ENCODE measurements around the gene WDR70. TPM values are rescaled to one million over a fixed set of nuclear protein-coding genes. Genes with fewer than 3 reads are reported as not detected.

Gene WDR70
- total and polyA plus RNA-seq, 2 of the 8 experiments (the other 6 are each of a cell fraction or from before 2014, with no cell fraction given), result 10.6 to 37.4 TPM

DNA sequence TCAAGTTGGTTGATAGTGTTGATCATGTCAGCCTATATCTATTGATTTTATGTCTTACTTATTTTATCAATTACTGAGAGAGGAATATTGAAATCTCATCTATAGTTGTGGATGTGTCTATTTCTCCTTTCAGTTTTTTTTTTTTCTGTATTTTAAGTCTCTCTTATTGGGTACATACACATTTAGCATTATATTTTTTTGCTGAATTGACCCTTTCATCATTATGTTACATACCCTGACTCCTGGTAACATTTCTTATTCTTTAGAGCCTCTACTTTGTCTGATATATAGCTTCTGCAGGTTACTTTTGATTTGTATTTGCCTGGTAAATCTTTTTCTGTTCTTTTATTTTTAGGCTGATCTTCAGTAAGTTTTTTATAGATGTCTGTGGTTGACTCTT lies 281.2 kb downstream of the WDR70 start:
- Histone ChIP-seq H3K36me3 (ENCODE audit: control insufficient read depth in 2 of 4, insufficient read depth in 4 of 4, low read length in 3 of 4) (no peaks in the 10 kb centered on the region), H4K20me1 (replicated peaks in 1 of 2; ENCODE audit: control insufficient read depth in 1 of 2, insufficient read depth in 2 of 2, low read length in 2 of 2) (no peaks in the 10 kb centered on the region), H3K79me1 (ENCODE audit: low read depth, low read length) (no peaks in the 10 kb centered on the region), H3K9me3 (ENCODE audit: insufficient read depth in 2 of 2, low read depth in 1 of 2, low read length in 1 of 2) (no peaks in the 10 kb centered on the region), H3K4me1 (replicated peaks in 1 of 4; ENCODE audit: control insufficient read depth in 3 of 4, insufficient read depth in 4 of 4, low read length in 3 of 4) (peaks cover 0 to 10% (median 0%) of the 10 kb centered on the region in 4 experiments; a peak in 1 of 7 replicates), H2BK5ac (ENCODE audit: low read depth, low read length) (no peak overlapping the region), H3K4me2 (ENCODE audit: insufficient read depth in 1 of 2, low read depth in 2 of 2, low read length in 2 of 2) (no peak overlapping the region), H3K9ac (replicated peaks in 1 of 4; ENCODE audit: extremely low read depth in 1 of 4, low read depth in 3 of 4, low read length in 3 of 4) (no peak overlapping the region), H2AFZ (ENCODE audit: low read length) (no peak overlapping the region), H3K4ac (replicated peaks; ENCODE audit: insufficient read length, low read depth, low read length) (no peak overlapping the region), H4K8ac (ENCODE audit: extremely low read depth, insufficient read depth, low read length) (no peak overlapping the region), H2BK120ac (replicated peaks; ENCODE audit: low read depth, low read length) (no peak overlapping the region), H3K18ac (ENCODE audit: extremely low read depth, low read length) (no peak overlapping the region), H3K56ac (replicated peaks; ENCODE audit: insufficient read length, low read depth, low read length) (no peak overlapping the region), H3K27me3 (replicated peaks in 1 of 4; ENCODE audit: control insufficient read depth in 3 of 4, extremely low read depth in 1 of 4, insufficient read depth in 3 of 4, low read length in 3 of 4) (no peaks in the 10 kb centered on the region), H3K14ac (ENCODE audit: insufficient read length) (no peak overlapping the region), H4K91ac (replicated peaks; ENCODE audit: insufficient read length, low read length) (no peak overlapping the region), H2BK12ac (ENCODE audit: low read depth, low read length) (no peak overlapping the region), H2BK15ac (ENCODE audit: low read length) (no peak overlapping the region), H3K23ac (ENCODE audit: insufficient read length) (no peak overlapping the region), H3K27ac (ENCODE audit: low read depth, low read length) (no peak overlapping the region), H3K23me2 (ENCODE audit: low read depth, low read length) (no peaks in the 10 kb centered on the region), H2AK5ac (ENCODE audit: low read depth, low read length) (no peak overlapping the region), H3K4me3 (ENCODE audit: extremely low read depth in 1 of 4, insufficient read depth in 2 of 4, low read depth in 3 of 4, low read length in 4 of 4) (no peak overlapping the region), H4K5ac (ENCODE audit: insufficient read length, low read depth, low read length) (no peak overlapping the region), H3K79me2 (ENCODE audit: control insufficient read depth in 1 of 2, insufficient read depth in 2 of 2, low read length in 2 of 2) (no peaks in the 10 kb centered on the region), H2BK20ac (ENCODE audit: low read length) (no peak overlapping the region)
- CTCF ChIA-PET (ENCODE audit: partially characterized antibody), result no interaction called here
- DNase-seq (ENCODE audit: low read depth in 1 of 2, low spot score in 2 of 2) (no peak), FAIRE-seq (no peak)
- no peak for TF ChIP-seq GABPA (IDR thresholded peaks at IDR 0.05; ENCODE audit: borderline replicate concordance, insufficient read depth, low read length)
- no peak for TF ChIP-seq NRF1 (IDR thresholded peaks at IDR 0.05; ENCODE audit: low read depth, low read length)
- no peak for TF ChIP-seq SAP30 (IDR thresholded peaks at IDR 0.05; ENCODE audit: insufficient read depth, insufficient replicate concordance, low read length)
- TF ChIP-seq MAX (IDR thresholded peaks at IDR 0.05), result no peak
- no peak for TF ChIP-seq EGR1 (IDR thresholded peaks at IDR 0.05; ENCODE audit: borderline replicate concordance, low read depth, low read length)
- no peak for TF ChIP-seq HDAC2 (IDR thresholded peaks at IDR 0.05; ENCODE audit: borderline replicate concordance in 1 of 2, low read depth in 2 of 2, low read length in 2 of 2)
- no peak for TF ChIP-seq BCL11A (IDR thresholded peaks at IDR 0.05; ENCODE audit: low read depth in 2 of 2, low read length in 2 of 2)
- TF ChIP-seq, protein P1, sequence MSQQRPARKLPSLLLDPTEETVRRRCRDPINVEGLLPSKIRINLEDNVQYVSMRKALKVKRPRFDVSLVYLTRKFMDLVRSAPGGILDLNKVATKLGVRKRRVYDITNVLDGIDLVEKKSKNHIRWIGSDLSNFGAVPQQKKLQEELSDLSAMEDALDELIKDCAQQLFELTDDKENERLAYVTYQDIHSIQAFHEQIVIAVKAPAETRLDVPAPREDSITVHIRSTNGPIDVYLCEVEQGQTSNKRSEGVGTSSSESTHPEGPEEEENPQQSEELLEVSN (IDR thresholded peaks at IDR 0.05), result no peak
- POLR2A ChIA-PET (ENCODE audit: partially characterized antibody), result no interaction called here
